AG04449 (cell line): ENCODE data around the gene FASLG.

ENCODE experiments used
- CTCF ChIA-PET: fragments of 350-600 bp; formaldehyde crosslinking; extraction: SDS; loops from one replicate; lab custom pipeline; 2021; ENCODE audit warnings: antibody characterized with exemption; lab: Yijun Ruan, JAX
- POLR2A ChIA-PET: fragments of 400-600, 350-600 bp; formaldehyde crosslinking; extraction: SDS; loops from one replicate; lab custom pipeline; 2020; ENCODE audit warnings: antibody characterized with exemption, inconsistent platforms; lab: Yijun Ruan, JAX
- DNase-seq: peaks from one replicate; pipeline ENCODE4 v3.0.0-alpha.2; 2010; ENCODE audit warnings: low read depth, low spot score
- H3K4me3 ChIP-seq: 2 replicates; pipeline ENCODE4 v1.5.1; 2011; ENCODE audit warnings: low read depth, mild to moderate bottlenecking, control low read depth, low read length
- TF ChIP-seq, protein P1 (sequence below): IDR thresholded peaks from one replicate; pipeline ENCODE4 v1.5.1; 2011; ENCODE audit warnings: mild to moderate bottlenecking, moderate library complexity, low read length, control low read depth, inconsistent platforms; ENCODE audit not compliant: insufficient read depth; ENCODE audit errors: missing control alignments

The FASLG gene

DNA sequence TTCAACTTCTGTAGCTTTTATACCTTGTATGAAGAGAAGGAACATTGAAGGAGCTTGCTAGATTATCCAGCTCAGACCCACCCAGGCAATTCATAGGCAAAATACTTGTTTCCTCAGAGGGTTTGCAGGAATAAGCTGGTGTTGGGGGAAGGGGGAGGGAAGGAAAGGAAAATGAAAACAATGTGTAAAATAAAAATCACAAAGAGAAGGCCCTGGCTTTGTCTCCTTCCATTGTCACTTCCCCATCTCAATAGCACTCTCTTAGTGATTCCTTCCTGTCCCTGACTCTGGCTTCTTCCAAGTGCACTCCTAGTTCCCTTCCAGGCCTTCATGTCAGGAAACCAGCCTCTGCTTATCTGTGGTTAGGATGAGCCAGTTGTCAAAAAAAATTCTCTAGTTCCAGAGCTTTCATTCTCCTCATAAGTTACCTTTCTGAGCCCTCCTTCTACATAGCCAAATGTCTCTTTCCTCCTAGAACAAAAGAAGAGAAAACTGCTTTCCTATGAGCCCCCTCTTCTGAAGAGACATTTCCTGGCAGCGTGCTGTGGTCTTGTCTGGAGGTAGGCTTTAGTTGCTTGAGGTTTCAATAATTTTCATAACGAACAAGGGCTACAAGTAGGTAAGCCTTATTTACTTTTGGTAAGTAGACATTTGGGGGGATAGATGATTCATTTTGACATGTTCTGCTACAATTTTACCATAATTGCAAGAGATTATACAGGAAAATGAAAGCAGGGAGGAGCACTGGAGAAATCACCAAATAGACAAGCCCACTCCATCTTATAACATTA lies 45.7 kb downstream of the FASLG start:
- TF ChIP-seq, protein P1, sequence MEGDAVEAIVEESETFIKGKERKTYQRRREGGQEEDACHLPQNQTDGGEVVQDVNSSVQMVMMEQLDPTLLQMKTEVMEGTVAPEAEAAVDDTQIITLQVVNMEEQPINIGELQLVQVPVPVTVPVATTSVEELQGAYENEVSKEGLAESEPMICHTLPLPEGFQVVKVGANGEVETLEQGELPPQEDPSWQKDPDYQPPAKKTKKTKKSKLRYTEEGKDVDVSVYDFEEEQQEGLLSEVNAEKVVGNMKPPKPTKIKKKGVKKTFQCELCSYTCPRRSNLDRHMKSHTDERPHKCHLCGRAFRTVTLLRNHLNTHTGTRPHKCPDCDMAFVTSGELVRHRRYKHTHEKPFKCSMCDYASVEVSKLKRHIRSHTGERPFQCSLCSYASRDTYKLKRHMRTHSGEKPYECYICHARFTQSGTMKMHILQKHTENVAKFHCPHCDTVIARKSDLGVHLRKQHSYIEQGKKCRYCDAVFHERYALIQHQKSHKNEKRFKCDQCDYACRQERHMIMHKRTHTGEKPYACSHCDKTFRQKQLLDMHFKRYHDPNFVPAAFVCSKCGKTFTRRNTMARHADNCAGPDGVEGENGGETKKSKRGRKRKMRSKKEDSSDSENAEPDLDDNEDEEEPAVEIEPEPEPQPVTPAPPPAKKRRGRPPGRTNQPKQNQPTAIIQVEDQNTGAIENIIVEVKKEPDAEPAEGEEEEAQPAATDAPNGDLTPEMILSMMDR, result no peak
- H3K4me3 ChIP-seq, result no peak overlapping the region
- POLR2A ChIA-PET, result no interaction called here
- CTCF ChIA-PET, result interaction anchor here (1.3 to 1.8 kb wide), 2 partner anchors 10 to 15 kb away, joined by 4 to 7 read pairs; no protein-coding TSS in a partner anchor
- no peak for DNase-seq

DNA sequence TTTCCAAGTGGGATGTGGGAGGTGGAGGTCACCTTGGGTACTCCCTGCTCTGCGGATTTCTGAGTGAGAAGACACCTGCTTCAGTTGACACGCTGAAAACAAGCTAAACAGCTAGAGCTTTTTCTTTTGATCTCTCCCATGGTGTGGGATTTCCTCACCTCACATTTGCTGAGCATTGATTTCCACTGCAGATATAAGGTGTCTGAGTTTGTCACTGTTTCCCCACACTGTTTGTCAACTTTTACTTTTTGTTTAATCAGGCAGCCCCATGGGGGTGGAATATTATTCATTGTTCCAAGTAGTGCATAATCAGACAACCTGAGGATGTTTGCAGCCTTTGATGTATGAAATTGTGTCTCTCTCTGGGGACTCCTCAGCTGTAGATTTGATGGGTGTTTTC lies 49.5 kb downstream of the FASLG start:
- H3K4me3 ChIP-seq, result no peak overlapping the region
- ChIA-PET POLR2A (no interaction called here), CTCF (interaction anchor here (2.8 kb wide), 1 partner anchor 11 kb away, joined by 11 read pairs; no protein-coding TSS in a partner anchor)

DNA sequence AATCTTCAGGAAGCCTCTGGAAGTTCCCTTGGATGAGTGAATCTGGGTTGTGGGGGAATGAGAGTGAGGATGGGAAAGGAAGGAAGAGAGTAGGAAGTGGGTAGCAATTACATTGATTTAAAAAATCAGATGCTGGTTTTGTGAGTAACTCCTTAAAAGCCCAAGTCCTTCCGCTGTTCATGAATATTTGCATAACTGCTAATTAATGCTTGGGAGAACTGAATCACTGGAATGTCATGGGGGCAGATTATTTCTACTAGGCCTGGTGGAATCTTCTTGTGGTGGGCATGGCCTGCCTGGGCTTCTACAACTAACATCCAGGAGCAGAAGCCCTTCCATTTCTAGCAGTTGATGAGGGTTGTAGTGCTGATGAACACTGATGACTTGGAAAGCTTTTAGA lies 52.7 kb downstream of the FASLG start:
- ChIA-PET CTCF (interaction anchor here (1.2 kb wide), 1 partner anchor 101 kb away, joined by 4 read pairs; no protein-coding TSS in a partner anchor), POLR2A (no interaction called here)
- no peak overlapping the region for H3K4me3 ChIP-seq
- DNase-seq, result no peak
- TF ChIP-seq, protein P1, result no peak

More for the DNA sequence above, 49.5 kb downstream of the FASLG start:
- TF ChIP-seq, protein P1, result no peak
- no peak for DNase-seq

DNA sequence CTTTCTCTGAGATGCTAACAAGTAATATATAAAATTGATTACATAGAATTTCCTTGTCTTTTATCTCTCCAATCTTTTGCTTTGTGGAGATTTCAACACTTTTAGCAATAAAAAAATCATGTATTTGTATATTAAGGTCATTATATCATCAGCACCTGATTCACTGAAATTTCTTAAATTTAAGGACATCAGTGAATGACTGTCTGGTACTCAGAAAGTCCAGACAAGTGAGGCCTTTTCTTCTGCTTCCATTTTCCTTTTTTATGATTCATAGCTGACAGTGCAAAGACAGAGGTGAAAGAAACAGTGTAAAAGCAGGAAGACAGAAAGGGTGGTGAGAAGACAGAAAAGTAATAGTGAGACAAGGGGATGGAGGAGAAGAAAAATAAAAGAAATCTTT lies 54.6 kb downstream of the FASLG start:
- CTCF ChIA-PET, result interaction anchor here (1.4 to 2.5 kb wide), 4 partner anchors 9 to 103 kb away, joined by 3 to 8 read pairs (median 5); no protein-coding TSS in a partner anchor
- H3K4me3 ChIP-seq, result no peak overlapping the region
- POLR2A ChIA-PET, result no interaction called here
- TF ChIP-seq, protein P1, result no peak
- DNase-seq, result no peak
